Left ventricle myocardium superior (tissue), 1 donor: ENCODE measurements around the gene FRMD4A. TPM values are rescaled to one million over a fixed set of nuclear protein-coding genes. Genes with fewer than 3 reads are reported as not detected.
A peak's percentile ranks its signal among the peaks of the same experiment; 100 is the strongest.

ENCODE experiments used
- ATAC-seq: fragments of 200-7000 bp; cut with Tn5 transposase; one replicate; pipeline ENCODE4 v1.9.1; 2020; ENCODE audit warnings: mild to moderate bottlenecking, moderate library complexity
- DNase-seq: peaks from one replicate; pipeline ENCODE4 v3.0.0-alpha.2; 2020
- intact Hi-C: fragments of 100-400 bp; cut with micrococcal nuclease; formaldehyde crosslinking; loops from one replicate; pipeline ENCODE4 v1.11.0; 2022
- total RNA-seq: library from RNA; stranded (reverse); fragmentation: NEBNext Ultra II Directional; extraction: Animal tissue kit (Norgen Biotek cat#: 25700); gene quantifications from one replicate; pipeline ENCODE4 v1.2.1, GENCODE V29; 2021
- donor health status: DM: no; HTN: yes; CAD: no; lungs with severe emphysema.

The FRMD4A gene
- total RNA-seq, 1 donor from 2014 or later: 43.3 TPM

DNA sequence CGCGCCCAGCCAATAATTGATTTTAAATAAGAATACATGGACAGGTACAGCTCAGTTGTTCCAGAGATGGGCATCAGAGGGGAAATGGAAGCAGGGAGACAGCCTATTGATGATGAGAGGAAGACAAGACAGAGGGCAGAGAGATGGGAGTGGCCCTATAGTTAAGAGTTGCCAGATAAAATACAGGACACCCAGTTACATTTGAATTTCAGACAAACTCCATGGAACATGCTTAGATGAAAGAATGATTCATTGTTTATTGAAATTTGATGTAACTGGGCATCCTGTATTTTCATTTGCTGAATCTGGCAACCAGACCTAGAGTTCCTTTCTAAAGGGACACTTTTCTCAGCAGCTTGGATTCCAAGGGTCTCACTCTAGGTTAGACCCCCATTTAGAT, 341.1 kb downstream of the FRMD4A start:
- DNase-seq: no peak
- no peak for ATAC-seq
- intact Hi-C loops: no loop called here

GRCh38 chr10:13987446-13987845, 343.3 kb downstream of the FRMD4A start:
- no peak for DNase-seq
- intact Hi-C loops: no loop called here
- ATAC-seq: no peak

- ATAC-seq: no peak
- intact Hi-C loops: no loop called here
- DNase-seq: no peak
Observed at GRCh38 chr10:13984647-13985155, 346.0 kb downstream of the FRMD4A start.

GRCh38 chr10:13983035-13983434, 347.7 kb downstream of the FRMD4A start:
- DNase-seq (no peak), ATAC-seq (no peak)
- intact Hi-C loops: no loop called here

DNA sequence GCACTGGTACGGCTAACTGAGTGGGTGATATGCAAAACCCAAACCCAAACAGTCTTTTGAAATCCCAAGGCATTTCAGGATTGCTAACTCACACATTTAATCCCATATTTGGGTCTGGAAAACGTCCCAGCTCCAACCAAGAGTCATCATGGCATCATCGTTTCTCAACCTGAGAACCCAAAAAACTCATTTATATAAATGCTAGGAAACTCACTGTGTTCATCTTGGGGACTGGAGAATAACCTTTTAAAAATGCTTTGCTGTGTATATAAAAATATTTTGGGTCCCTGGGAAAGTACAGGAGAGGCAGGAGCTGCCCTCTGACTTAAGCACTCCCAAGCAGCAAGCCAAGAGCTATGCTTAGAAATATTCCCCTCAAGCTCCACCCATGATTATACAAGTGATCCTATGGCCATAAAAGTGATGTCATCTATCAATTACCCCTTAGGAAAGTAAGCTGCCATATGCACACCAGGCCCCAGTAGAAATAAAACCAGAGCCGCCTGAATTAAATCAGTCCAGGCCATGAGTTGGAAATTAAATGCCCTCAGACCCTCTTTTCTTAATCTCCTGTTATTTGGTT, 352.1 kb downstream of the FRMD4A start:
- DNase-seq (no peak), ATAC-seq (no peak)
- intact Hi-C loops: no loop called here

- ATAC-seq (no peak), DNase-seq (no peak)
- intact Hi-C loops: no loop called here
Observed at GRCh38 chr10:13977861-13978532, 352.7 kb downstream of the FRMD4A start.

DNA sequence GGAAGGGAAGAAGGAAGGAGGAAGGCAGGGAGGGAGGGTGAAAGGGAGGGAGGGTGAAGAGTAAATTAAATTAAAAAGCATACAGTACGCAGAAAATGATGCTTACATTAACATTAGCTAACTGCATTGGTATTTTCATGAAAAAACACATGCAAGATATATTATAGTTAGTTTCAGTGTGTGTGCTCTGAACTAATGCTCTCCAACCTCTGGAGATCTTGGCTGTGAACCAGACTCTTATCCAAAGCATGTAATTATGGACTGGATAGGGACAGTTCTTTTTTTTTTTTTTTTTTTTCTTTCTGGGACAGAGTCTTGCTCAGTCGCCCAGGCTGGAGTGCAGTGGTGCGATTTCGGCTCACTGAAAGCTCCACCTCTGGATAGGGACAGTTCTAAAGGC, 357.0 kb downstream of the FRMD4A start:
- DNase-seq: no peak
- peak; percentile 57 for ATAC-seq
- intact Hi-C loops: no loop called here

DNA sequence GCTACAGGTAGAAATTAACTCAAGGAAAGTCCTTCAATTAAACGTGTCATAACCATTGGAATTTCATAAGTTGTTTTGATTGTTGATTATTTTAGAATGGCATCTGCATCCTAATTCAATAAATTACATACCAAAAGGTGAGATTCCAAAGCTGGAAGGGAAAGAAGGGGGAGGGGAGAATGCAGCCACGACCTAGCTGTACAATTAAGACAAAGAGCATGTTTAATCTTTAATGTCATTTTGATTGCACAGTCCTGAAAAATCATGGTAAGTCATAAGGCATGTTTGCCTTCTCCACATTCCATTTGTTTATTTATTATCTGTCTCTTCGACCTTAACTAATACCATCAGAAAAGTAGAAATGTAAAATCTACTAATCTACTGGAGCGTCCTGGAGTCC, 358.1 kb downstream of the FRMD4A start:
- ATAC-seq: no peak
- DNase-seq: no peak
- intact Hi-C loops: no loop called here

DNA sequence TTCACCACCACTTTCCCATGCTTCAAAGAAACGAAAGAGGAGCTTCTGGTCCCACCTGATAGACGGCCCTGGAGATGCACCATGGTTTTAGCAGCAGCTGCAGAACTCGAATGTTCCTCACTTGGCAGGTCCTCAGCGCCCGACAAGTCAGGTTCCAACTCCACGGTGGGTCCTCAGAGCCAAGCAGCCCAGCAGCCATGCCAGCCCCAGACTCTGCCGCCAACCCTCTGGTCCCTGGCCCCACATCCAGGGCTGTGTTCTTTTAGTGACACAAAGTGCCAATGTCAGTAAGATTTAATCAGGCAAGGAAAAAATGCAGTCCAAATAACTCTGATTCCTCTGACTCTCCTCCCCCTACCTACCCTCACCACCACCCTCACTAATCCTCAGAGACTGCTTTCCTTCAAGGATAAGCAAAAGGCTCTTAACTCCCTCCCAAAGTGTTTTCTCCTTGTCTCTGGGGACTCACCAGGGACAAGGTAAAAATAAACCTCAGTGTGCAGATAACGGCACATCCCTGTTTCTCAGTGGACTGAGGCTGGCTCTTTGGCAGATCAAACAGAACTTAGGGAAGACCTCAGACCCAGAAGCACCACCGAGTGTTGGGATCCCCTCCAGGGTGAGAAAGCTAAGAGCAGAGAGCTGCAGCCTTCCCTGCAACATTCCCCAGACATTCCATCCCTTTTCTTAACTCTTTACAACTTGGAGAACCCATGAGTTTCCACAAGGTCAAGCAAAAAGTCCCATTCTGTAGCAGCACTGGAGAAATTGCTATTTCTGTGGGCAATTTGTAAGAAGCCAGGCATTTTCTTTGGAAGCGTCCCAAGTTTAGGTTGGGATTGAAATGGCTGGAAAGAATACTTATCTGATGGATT, 358.9 kb downstream of the FRMD4A start:
- no peak for DNase-seq
- intact Hi-C loops: no loop called here
- ATAC-seq: peak; percentile 33

DNA sequence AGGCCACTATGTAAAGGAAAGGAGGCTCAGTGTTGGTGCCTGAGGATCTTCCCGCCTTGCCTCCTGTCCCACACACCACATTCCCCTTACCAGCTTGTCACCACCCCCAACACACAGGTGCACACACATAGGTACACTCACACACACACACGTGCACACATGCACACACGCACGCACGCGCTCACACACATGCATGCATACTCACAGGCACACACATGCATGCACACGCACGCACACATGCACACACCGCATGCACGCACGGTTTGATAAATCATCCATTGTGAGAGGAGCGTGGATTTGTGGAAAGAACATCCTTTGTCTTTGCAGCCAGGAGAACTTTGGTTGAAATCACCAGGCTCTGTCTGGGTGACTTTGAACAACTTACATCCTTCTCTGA, 359.8 kb downstream of the FRMD4A start:
- ATAC-seq: no peak
- DNase-seq: no peak
- intact Hi-C loops: no loop called here

DNA sequence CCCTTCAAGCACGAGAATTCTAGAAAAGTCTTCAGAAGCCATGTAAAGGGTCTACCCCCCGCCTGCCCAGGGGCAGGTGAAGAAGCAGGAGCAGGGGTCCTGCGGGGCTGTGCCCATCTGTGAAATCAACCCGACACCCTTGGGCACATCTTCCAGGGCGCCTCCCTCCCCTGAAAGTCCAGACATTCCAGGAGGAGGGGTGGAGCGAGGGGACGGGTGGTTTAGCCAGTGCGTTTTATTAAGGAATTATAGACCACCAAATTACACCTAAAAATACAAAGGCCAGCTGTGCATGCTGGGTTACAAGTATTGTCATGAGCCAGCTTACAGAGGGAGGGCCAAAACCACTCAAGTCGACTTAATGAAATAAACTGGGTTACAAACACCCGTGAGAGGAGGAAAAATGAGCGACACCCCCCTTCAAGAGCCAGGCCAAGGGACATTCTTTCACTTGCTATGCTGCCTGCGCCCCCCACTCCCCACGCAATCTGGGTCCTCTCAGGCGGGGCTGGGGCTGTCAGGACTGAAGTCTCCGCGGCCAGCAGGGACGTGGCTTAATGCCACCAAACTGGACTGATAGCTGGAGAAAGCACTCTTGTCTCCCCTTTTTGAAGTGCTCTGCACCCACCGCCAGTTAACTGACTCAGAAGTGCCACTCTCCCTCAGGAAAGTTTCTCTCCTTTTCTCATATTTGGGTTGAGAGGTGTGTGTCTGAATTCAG, 360.3 kb downstream of the FRMD4A start:
- intact Hi-C loops: no loop called here
- no peak for ATAC-seq
- DNase-seq: no peak

DNA sequence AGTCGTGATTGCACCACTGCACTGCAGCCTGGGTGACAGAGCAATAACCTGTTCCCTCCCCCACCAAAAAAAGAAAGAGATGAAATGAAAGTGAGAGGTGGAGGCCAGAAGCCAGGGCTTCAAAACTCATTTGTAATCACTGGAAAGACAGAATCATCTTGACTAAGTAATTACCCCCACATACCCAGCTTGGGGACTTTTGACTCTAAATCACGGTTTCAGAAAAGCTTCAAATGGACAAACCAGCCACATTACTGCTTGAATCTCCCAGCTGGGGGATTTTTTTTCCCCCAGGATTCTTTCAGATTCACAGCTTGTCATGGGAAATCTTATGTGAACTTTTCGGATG, 361.0 kb downstream of the FRMD4A start:
- intact Hi-C loops: no loop called here
- no peak for DNase-seq
- ATAC-seq: no peak

GRCh38 chr10:13969118-13969791, 361.5 kb downstream of the FRMD4A start:
- ATAC-seq: no peak
- intact Hi-C loops: no loop called here

GRCh38 chr10:13961853-13962252, 368.9 kb downstream of the FRMD4A start:
- intact Hi-C loops: no loop called here
- ATAC-seq: no peak

More at GRCh38 chr10:13969118-13969791, 361.5 kb downstream of the FRMD4A start:
- no peak for DNase-seq

GRCh38 chr10:13961097-13961496, 369.6 kb downstream of the FRMD4A start:
- intact Hi-C loops: no loop called here

More at GRCh38 chr10:13961853-13962252, 368.9 kb downstream of the FRMD4A start:
- no peak for DNase-seq

DNA sequence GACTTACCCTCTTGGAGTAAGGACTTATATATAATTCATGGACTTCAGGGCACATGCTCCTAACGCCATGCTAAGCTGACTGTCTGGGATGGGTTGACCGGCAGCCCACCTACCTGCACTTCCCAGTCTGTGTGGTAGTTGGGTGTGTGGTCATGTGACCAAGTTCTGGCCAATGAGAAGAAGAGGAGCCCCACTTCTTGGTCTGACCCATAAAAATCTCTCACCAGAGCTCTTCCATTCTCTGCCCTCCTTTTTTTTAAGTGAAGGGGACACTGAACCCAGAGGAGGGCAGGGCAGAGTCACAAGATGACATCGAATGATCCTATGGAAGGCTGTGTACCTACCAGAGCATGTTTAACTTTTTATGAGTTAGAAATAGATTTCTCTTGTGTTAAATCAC, 370.1 kb downstream of the FRMD4A start:
- no peak for ATAC-seq
- intact Hi-C loops: no loop called here
- DNase-seq: no peak

More at GRCh38 chr10:13961097-13961496, 369.6 kb downstream of the FRMD4A start:
- DNase-seq (no peak), ATAC-seq (peak; percentile 53)

- intact Hi-C loops: no loop called here
- no peak for ATAC-seq
- no peak for DNase-seq
Observed at GRCh38 chr10:13959443-13960359, 371.0 kb downstream of the FRMD4A start.

GRCh38 chr10:13957856-13958255, 372.9 kb downstream of the FRMD4A start:
- intact Hi-C loops: no loop called here
- no peak for ATAC-seq

More at GRCh38 chr10:13957856-13958255, 372.9 kb downstream of the FRMD4A start:
- no peak for DNase-seq
